SK-N-SH treated with all-trans-retinoic acid at 6 μM for 48 hours (cell line): Measurements from ENCODE around the gene KIF6.

Source experiments
- ATAC-seq: fragments of 200-7000 bp; cut with Tn5 transposase; 3 replicates; pipeline ENCODE4 v1.9.1; 2020; ENCODE audit warnings: mild to moderate bottlenecking, moderate library complexity
- ARNTL ChIP-seq: fragments of 450-650 bp; formaldehyde crosslinking; IDR thresholded peaks from 2 replicates; pipeline ENCODE4 v1.5.0; 2020; ENCODE audit warnings: low read depth, mild to moderate bottlenecking, moderate library complexity, borderline replicate concordance
- BACH2 ChIP-seq: fragments of 250-450 bp; sonication (Bioruptor Pico); IDR thresholded peaks from 2 replicates; pipeline ENCODE4 v1.9.0; 2021; ENCODE audit warnings: mild to moderate bottlenecking, borderline replicate concordance
- CREB5 ChIP-seq: fragments of 250-450 bp; sonication (Bioruptor Pico); IDR thresholded peaks from 2 replicates; pipeline ENCODE4 v1.5.1; 2020; ENCODE audit warnings: low read depth, mild to moderate bottlenecking, moderate library complexity
- CSDC2 ChIP-seq: fragments of 250-450 bp; sonication (Bioruptor Pico); IDR thresholded peaks from 2 replicates; pipeline ENCODE4 v1.5.0; 2020; ENCODE audit warnings: mild to moderate bottlenecking, moderate library complexity
- ESRRG ChIP-seq: fragments of 250-450 bp; sonication (Bioruptor Pico); IDR thresholded peaks from 2 replicates; pipeline ENCODE4 v1.6.1; 2021; ENCODE audit warnings: mild to moderate bottlenecking
- GLIS3 ChIP-seq: fragments of 250-450 bp; sonication (Bioruptor Pico); IDR thresholded peaks from 2 replicates; pipeline ENCODE4 v1.5.0; 2020; ENCODE audit warnings: mild to moderate bottlenecking, moderate library complexity
- ISL1 ChIP-seq: fragments of 250-450 bp; sonication (Bioruptor Pico); IDR thresholded peaks from 2 replicates; pipeline ENCODE4 v2.1.2; 2022; ENCODE audit warnings: mild to moderate bottlenecking, moderate library complexity
- POU6F1 ChIP-seq: fragments of 250-450 bp; sonication (Bioruptor Pico); IDR thresholded peaks from 2 replicates; pipeline ENCODE4 v1.8.0; 2021; ENCODE audit warnings: low read depth, mild to moderate bottlenecking, moderate library complexity, borderline replicate concordance
- PPARA ChIP-seq: fragments of 250-450 bp; sonication (Bioruptor Pico); IDR thresholded peaks from 2 replicates; pipeline ENCODE4 v1.5.0; 2020; ENCODE audit warnings: mild to moderate bottlenecking, borderline replicate concordance
- RARB ChIP-seq: fragments of 250-450 bp; sonication (Bioruptor Pico); IDR thresholded peaks from 2 replicates; pipeline ENCODE4 v1.8.0; 2021; ENCODE audit warnings: mild to moderate bottlenecking, moderate library complexity
- TOX ChIP-seq: fragments of 250-450 bp; sonication (Bioruptor Pico); IDR thresholded peaks from 2 replicates; pipeline ENCODE4 v1.8.0; 2021; ENCODE audit warnings: mild to moderate bottlenecking, moderate library complexity, borderline replicate concordance
- ZC3H10 ChIP-seq: fragments of 250-450 bp; sonication (Bioruptor Pico); IDR thresholded peaks from 2 replicates; pipeline ENCODE4 v1.5.1; 2021; ENCODE audit warnings: mild to moderate bottlenecking, moderate library complexity
- ZFP30 ChIP-seq: fragments of 450-650 bp; formaldehyde crosslinking; IDR thresholded peaks from 2 replicates; pipeline ENCODE4 v1.5.0; 2022; ENCODE audit warnings: mild to moderate bottlenecking, moderate library complexity
- ZNF565 ChIP-seq: fragments of 450-650 bp; formaldehyde crosslinking; conservative IDR thresholded peaks from 2 replicates; pipeline ENCODE4 v1.5.0; 2020; ENCODE audit warnings: low read depth, mild to moderate bottlenecking, moderate library complexity
- ZNF70 ChIP-seq: fragments of 450-650 bp; formaldehyde crosslinking; IDR thresholded peaks from 2 replicates; pipeline ENCODE4 v1.5.0; 2020; ENCODE audit warnings: mild to moderate bottlenecking, moderate library complexity
- ZNF8 ChIP-seq: fragments of 450-650 bp; formaldehyde crosslinking; IDR thresholded peaks from 2 replicates; pipeline ENCODE4 v1.5.0; 2020; ENCODE audit warnings: mild to moderate bottlenecking, moderate library complexity
- TF ChIP-seq, protein P1 (sequence below): fragments of 250-450 bp; sonication (Bioruptor Pico); IDR thresholded peaks from 2 replicates; pipeline ENCODE4 v1.5.0; 2020; ENCODE audit warnings: mild to moderate bottlenecking, moderate library complexity
- TF ChIP-seq, protein P2 (sequence below): fragments of 250-450 bp; sonication (Bioruptor Pico); IDR thresholded peaks from 2 replicates; pipeline ENCODE4 v1.5.1; 2021; ENCODE audit warnings: mild to moderate bottlenecking, moderate library complexity

KIF6 gene

DNA sequence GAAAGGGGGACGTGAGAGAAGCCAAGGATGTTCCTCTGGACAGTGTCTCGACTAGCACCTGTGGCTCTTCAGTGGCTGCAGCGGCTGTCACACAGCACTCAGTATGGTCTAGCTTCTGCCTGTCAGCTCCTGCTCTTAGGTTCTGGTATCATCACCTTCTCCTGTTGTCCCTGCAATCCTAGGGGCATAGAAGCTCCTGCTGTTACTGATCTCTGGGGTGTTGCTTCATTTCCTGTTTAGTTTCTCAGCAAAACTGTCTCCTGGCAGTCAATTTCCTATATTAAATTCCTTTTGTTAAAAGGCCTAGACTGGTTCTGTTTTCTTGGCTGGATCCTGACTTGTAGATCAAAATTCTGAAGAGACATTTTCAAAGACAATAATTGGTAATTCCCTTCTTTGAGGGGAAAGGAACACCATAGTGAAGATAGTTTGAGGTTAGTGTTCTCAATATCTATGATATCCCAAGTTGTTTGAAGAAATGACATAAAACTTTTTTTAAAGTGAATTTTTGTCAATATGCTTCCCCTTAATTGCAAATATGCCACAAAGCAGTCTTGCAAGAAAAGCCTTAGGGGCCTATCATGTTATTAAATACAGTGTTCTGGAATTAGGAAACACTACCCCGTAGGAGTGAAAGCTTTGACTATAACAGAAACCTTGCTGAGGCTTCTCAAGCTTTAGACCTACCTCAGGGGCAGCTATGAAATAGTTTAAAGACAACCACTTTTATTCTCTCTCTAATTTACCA lies 148.5 kb downstream of the KIF6 start:
- no peak for TF ChIP-seq ESRRG (CRISPR knock-in tag)
- TF ChIP-seq ISL1, result no peak
- no peak for TF ChIP-seq ZNF8 (CRISPR knock-in tag)
- TF ChIP-seq GLIS3 (CRISPR knock-in tag), result no peak
- no peak for TF ChIP-seq BACH2 (CRISPR knock-in tag)
- TF ChIP-seq TOX (CRISPR knock-in tag), result no peak
- TF ChIP-seq CREB5 (CRISPR knock-in tag), result no peak
- no peak for TF ChIP-seq CSDC2 (CRISPR knock-in tag)
- no peak for ATAC-seq

GRCh38 chr6:39574991-39575390 lies 150.2 kb downstream of the KIF6 start:
- no peak for ATAC-seq
- TF ChIP-seq, protein P1, sequence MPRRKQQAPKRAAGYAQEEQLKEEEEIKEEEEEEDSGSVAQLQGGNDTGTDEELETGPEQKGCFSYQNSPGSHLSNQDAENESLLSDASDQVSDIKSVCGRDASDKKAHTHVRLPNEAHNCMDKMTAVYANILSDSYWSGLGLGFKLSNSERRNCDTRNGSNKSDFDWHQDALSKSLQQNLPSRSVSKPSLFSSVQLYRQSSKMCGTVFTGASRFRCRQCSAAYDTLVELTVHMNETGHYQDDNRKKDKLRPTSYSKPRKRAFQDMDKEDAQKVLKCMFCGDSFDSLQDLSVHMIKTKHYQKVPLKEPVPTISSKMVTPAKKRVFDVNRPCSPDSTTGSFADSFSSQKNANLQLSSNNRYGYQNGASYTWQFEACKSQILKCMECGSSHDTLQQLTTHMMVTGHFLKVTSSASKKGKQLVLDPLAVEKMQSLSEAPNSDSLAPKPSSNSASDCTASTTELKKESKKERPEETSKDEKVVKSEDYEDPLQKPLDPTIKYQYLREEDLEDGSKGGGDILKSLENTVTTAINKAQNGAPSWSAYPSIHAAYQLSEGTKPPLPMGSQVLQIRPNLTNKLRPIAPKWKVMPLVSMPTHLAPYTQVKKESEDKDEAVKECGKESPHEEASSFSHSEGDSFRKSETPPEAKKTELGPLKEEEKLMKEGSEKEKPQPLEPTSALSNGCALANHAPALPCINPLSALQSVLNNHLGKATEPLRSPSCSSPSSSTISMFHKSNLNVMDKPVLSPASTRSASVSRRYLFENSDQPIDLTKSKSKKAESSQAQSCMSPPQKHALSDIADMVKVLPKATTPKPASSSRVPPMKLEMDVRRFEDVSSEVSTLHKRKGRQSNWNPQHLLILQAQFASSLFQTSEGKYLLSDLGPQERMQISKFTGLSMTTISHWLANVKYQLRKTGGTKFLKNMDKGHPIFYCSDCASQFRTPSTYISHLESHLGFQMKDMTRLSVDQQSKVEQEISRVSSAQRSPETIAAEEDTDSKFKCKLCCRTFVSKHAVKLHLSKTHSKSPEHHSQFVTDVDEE, result no peak
- no peak for TF ChIP-seq ZNF565 (CRISPR knock-in tag)

- no peak for ATAC-seq
- TF ChIP-seq RARB (CRISPR knock-in tag) (no peak), CSDC2 (CRISPR knock-in tag) (no peak), ZNF565 (CRISPR knock-in tag) (no peak), PPARA (CRISPR knock-in tag) (no peak), ZNF8 (CRISPR knock-in tag) (no peak), TOX (CRISPR knock-in tag) (no peak), ZNF70 (no peak), ISL1 (no peak), POU6F1 (no peak), ZFP30 (CRISPR knock-in tag) (no peak), CREB5 (CRISPR knock-in tag) (no peak), ZC3H10 (CRISPR knock-in tag) (no peak), ARNTL (CRISPR knock-in tag) (no peak), GLIS3 (CRISPR knock-in tag) (no peak), BACH2 (CRISPR knock-in tag) (no peak)
- TF ChIP-seq, protein P2, sequence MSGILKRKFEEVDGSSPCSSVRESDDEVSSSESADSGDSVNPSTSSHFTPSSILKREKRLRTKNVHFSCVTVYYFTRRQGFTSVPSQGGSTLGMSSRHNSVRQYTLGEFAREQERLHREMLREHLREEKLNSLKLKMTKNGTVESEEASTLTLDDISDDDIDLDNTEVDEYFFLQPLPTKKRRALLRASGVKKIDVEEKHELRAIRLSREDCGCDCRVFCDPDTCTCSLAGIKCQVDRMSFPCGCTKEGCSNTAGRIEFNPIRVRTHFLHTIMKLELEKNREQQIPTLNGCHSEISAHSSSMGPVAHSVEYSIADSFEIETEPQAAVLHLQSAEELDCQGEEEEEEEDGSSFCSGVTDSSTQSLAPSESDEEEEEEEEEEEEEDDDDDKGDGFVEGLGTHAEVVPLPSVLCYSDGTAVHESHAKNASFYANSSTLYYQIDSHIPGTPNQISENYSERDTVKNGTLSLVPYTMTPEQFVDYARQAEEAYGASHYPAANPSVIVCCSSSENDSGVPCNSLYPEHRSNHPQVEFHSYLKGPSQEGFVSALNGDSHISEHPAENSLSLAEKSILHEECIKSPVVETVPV (CRISPR knock-in tag), result no peak
- TF ChIP-seq, protein P1, result no peak
Measured at GRCh38 chr6:39573541-39573940, 151.7 kb downstream of the KIF6 start.
